ENCODE measurements around the gene TIMP4. TPM values are rescaled to one million over a fixed set of nuclear protein-coding genes. Genes with fewer than 3 reads are reported as not detected.
A peak's percentile ranks its signal among the peaks of the same experiment; 100 is the strongest.

TIMP4 gene
- total RNA-seq, 1 experiment from 2014 or later: 0.46 TPM

DNA sequence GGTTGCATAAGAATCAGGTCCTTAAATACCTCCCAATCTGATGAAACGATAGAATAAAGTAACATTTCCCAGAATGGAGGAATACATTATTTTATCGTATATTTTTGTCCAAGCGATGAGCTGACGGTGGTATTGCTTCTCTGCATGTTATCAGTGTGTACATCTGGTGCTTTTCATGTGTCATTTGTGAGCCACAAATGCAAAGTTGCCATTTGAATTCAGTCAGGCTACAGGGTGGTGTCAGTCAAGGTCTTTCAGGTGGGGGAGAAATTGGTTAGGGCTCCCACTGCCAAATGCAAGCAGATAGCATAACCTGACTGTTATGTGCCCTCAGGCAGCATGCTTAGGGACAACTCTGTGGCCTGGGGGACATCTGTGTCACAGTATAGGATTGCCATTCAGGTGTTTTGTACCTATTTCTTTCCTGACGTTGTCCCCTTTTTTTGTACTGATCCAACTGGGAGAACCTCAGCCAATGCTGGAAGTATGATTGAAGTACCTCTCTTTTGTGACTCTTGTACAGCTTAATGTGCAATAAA lies 26.5 kb upstream of the TIMP4 start:
- no peak for DNase-seq (ENCODE audit: low read depth)

DNA sequence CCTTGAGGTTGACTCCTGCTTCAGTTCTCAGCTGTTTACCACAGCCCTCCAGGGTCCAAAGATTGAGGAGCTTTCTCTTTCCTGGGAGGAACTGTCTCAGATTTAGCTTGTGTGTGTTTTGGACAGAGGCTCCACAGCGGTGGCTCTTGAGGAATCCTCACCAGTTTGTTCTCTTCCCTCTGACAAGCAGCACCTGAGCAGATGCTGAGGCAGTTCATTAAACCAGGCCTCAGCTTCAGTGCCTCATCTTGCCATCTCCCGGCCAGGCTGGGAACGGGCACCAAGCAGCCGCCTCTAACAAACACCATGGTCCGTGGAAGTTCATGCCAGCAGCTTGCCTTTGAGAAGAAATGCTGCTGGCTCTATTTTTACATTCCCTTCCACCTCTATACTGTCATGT lies 25.8 kb upstream of the TIMP4 start:
- DNase-seq (ENCODE audit: low read depth): no peak

DNA sequence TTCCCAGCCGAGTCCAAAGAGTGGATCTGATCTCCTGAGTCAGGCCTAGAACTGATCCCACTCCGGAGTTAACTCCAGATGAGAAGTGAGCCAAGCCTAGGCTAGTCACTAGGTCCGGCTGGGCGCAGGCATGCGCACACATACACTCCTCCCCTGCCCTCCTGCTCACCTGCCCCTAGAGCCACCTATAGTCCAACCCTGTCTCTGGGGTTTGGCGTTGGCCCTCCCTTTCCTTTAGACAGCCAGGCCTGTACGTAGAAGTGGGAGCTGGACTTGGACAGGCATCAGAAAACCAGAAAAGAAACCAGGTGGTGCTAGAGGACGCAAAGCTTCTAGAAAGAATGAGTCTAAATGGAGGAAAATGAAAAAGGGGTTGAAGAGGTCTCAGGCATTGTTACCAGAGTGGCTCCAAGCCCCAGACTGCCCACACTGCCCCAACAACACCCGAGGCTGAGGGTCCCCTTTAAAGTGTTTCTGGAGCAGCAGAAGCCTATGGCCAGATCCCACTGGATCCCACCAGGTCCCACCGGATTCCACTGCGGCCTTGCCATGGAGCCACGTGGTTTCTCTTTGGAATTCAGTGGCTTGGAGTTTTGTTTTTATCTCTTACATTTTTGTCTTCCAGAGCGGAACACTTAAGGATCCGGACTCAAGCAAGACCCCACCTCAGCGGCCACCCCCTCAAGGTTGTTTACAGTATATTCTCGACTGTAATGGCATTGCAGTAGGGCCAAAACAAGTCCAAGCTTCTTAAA lies 24.2 kb upstream of the TIMP4 start:
- no peak for DNase-seq (ENCODE audit: low read depth)

DNA sequence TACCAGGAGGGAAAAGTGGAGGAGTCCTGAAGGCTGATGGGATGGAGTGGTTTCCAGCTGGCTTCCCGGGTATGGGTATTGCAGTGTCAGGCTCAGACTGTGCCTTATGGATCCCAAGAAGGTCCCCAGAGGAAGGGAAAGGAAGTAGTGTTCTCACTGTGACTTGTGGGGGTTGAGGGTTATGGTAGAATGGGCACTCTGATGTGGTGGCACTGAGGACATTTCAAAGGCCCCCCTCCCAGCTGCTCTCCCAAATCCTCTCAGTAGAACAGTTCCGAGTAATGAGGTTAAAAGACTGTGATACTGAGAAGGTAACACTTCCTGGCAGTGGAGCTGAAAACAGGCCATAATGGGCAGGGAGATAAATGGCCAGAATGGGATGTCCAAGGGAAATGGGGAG lies 23.1 kb upstream of the TIMP4 start:
- no peak for DNase-seq (ENCODE audit: low read depth)

DNA sequence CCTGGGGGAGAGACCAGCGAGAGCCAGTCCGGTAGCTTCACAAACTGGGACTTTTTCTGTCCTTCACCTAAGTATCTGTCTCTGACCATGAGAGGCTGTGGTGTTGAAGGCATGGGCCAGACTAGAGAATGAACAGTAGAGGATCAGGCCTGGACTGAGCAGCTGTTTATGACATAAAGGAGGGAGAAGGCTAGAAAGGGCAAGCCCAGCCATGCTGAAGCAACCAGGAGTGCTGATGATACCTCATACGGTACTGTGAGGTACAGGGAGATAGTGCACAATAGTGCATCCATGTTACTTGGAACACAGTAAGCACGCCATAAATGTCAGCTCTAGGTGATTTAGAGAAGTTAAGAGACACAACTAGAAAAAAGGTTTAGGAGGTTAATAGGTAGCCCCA lies 22.6 kb upstream of the TIMP4 start:
- no peak for DNase-seq (ENCODE audit: low read depth)

DNA sequence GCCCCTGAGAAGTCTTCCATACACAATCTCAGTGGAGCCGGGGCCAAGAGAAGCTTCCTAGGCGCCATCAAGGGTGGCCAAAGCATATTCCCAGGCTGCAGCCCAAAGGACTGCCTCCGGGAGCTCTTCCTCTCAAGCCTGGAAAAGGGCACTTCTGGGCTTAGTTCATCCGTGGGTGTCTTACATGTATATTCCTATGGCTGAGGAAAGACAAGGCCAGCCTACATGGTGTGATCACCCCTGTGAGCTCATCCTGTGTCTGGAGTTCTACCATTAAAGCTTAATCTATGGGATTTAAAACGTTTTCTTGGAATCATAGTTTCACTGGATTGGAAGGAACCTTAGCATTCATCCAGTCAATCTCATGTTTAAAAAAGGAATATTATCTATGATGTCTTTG lies 21.9 kb upstream of the TIMP4 start:
- no peak for DNase-seq (ENCODE audit: low read depth)

DNA sequence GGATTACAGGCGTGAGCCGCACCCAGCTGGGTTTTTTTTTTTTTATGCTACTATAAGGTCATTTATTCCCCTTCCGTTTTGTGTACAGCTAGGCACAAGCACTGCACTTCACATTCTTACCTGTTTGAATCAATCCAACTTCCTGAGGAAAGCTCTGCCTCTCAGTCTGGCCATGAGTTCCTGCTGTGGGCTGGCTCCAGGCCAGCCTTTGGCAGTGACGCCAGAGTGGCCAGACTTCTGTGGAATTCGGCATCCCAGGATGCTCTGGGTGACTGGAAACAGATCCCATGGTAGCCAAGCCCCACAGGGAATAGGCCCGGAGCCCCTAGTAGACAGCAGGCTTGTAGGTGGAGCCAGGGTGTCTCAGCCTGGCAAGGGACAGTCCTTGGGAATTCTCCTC lies 21.5 kb upstream of the TIMP4 start:
- peak; percentile 38 for DNase-seq (ENCODE audit: low read depth)

DNA sequence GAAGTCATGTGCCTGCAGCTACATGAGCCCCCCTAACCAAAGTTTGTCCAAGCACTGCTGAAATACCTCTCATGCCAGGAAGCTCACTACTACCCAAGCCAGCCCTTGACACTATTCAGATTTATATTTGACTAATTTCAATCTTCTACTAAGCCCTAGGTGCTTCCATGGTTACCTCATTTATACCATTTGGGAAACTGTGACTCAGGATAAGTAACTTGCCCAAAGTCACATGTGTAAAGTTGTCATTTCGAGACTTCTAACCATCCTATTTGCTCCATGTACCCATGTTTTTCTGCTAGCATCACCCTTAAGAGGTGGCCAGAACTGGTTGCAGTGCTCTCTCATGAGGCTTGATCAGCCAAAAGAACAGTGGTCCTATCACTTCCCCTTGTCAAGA lies 20.7 kb upstream of the TIMP4 start:
- DNase-seq (ENCODE audit: low read depth): no peak

DNA sequence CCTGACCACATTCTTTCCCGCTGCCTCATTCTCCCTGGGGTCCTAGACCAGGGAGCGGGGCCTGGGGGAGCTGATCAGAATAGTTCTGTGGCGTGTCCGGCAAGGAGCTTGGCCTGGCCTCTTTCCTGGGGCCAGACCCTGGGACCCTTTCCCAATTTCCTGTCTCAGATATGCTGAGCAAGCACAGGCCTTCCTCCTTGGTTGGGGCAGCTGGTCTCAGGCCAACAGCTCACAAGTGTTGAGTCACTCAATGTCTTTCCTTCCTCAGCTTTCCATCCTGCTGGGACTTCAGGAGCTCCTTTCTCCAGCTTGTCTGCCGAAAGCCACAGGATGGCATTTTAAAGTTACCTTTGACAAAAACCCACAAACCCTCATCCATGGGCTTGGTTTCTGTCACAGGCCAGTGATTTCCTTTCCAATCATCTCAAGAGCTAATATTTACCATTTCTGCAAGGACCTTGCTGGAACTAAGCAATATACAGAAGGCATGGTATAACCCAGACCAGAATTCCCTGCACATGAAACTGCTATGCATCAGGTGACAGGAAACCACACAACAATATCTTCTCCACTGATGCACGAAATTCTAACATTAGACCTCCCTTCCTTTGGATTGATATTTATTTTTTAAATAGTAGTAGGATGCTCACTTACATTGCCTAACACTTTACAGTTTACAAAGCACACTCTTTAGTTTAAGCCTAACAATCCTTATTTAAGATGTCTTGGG lies 19.5 kb upstream of the TIMP4 start:
- DNase-seq (ENCODE audit: low read depth): peak; percentile 53

DNA sequence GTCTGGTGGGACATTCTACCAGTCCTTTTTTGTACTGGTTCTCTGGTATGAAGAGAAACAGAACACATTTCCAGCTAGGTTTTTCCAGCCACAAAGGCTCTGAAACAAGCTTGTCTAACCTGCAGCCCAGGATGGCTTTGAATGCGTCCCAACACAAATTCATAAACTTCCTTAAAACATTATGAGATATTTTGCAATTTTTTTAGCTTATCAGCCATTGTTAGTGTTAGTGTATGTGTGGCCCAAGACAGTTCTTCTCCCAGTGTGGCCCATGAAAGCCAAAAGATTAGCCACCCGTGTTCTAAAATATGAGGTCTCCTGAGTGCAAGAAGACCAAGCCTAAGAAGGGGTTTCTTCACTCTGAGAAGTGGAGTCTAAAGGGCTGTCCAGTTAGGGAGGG lies 18.4 kb upstream of the TIMP4 start:
- DNase-seq (ENCODE audit: low read depth): no peak

DNA sequence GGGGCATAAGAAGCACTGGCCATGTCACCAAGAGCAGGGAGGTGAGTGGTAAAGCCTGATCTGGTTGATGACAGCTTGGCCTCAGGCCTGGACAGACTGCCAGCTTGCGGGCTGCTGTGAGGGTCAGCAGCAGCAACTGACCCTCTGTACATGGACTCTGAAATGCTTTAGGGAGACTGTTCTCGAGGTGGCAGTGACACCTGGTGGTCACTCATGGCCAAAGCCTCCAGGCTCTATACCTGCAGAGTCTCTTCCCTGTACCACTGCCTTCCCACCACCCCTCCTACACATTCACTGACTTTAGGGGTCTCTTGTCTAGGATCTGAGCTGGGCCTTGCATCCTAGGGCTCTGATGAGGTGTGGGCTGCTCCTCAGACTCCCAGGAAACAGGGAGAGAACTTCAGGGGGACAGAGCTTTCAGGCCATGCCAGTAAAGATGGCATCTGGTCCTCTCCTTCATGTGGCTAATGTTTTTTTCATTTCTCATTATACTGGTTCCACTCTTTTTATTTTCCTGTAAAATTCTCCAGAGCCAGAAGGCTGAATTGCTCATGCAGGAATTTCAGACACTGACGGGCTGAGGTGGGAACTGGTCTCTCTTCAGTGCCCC lies 17.2 kb upstream of the TIMP4 start:
- DNase-seq (ENCODE audit: low read depth): peak; percentile 47

DNA sequence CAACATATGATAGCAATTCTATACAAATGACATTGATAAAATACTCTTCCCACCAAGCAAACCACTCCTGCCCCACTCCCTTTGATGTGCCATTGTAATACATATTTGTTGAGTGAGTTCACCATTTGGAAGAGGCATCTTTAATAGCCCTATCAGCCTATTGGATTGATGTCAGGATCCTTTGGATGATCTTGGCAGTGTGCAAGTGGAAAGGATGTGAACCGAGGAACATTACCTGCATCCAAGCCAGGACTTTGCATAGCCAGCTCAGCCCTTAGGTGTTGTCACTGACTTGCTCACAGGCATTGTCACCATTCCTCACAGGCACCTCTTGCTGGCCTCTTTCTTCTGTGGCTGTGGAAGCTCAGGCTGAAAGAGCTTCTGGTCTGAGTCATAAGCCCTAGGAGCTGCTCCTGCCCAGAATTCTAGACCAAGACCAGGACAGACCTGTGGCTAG lies 16.5 kb upstream of the TIMP4 start:
- no peak for DNase-seq (ENCODE audit: low read depth)

DNA sequence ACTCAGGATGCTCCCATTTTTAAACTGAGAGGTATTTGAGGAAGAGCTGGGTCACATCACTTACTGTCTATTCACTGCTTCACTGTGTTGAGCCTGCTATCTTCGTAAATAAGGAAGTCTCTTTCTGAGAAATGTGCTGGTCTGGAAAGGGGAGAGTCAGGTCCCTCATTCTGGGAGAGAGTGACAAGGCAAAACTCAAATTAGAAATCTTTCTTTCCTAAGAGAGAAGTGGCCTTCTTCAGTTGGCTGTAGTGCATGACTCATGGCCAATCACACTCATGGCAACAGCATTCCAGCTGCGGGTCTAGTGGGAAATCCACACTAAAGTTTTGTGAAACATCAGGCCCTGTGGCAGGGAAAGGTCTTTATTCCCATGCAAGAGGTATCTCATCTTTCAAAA lies 11.5 kb upstream of the TIMP4 start:
- peak; percentile 73 for DNase-seq (ENCODE audit: low read depth)

DNA sequence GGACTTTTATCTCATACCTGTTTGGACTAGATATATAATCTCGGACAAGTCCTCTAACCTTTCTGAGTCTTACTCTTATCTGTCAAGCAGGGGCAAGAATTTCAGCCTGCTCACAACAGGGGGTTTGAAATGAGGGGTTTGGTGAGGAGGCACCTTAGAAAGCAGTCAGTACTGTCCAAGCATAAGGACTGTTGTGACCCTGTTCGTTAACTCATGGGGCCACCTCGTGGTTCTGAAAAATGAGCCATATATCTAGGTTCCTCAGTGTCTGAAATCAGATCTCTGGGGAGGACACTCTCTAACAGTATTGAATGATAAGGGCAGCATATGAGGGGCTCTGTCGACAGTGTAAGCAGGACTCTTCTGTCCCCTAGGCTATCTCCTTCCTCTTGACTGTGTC lies 7.2 kb upstream of the TIMP4 start:
- DNase-seq (ENCODE audit: low read depth): no peak

DNA sequence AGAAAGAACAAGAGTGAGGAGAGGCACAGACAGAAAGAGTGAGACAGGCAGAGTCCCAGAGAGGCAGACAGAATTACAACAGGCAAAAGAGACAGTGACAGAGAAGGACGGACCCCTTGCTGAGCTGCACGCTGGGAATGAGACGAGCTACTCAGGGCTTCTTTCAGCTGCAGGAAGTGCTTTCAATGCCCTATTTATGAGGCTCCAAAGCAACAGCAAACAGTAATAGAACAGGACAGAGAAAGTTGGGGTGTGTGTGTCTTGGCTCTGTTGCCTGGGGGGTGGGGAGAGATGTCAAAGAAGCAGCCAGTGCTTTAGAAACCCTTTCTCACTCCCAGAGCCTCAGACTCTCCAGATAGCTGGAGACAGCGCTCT lies 502 bp upstream of the TIMP4 start:
- no peak for DNase-seq (ENCODE audit: low read depth)

DNA sequence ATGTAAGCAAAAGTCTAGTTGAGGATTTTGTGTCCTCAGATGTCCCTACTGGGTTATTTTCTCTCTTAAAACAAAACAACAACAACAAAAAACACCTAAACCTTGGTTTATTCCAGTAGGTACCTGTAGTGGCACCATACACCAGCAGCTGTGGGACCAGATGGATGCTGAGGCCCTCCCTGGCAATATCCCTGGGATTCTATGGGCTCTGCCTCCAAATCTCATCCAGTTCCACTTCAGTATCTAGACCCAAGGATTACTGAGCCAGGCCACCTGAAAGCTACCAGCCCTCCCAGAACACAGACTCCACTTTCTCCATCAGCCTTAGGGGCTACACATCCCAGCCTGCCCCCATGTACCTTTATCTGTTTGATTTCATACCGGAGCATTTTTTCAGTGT lies 1.7 kb downstream of the TIMP4 start:
- no peak for DNase-seq (ENCODE audit: low read depth)

DNA sequence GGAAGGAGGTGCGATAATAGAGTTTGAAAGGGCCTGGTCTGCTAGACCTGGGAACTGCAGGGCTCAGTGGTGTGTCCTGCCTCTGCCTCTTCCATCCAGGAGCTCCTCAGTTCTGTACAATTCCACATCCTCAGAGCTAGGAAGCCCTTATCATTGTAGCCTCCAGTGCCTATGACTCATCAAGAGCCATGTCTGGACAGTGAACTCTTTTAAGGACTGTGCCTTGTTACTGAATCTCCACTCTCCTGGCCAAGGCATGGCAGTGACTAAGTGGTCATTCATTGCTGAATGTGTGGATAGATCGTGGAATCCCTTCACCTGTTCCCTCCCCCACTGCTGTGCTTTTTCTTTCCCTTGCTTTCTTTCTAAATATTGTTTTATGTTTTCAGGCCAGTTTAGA lies 2.9 kb downstream of the TIMP4 start:
- DNase-seq (ENCODE audit: low read depth): peak; percentile 78

DNA sequence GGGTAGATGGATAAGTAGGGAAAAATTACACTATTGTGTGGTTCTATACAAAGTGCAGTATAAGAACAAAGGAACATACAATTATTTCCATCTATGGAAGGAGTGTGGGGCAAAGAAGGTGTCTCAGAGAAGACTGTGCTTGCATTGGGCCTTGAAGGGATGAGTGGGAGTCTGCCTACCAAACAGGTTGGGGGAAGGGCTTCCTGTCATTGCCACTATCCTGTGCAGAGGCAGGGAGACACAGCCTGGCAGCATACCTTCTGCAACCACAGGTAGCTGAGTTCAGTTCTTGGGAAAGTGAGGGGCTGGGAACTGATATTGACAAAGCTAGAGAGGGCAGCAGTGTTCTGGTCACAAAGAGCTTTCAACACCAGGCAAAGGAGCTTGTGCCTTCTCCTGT lies 3.4 kb downstream of the TIMP4 start:
- DNase-seq (ENCODE audit: low read depth): no peak

DNA sequence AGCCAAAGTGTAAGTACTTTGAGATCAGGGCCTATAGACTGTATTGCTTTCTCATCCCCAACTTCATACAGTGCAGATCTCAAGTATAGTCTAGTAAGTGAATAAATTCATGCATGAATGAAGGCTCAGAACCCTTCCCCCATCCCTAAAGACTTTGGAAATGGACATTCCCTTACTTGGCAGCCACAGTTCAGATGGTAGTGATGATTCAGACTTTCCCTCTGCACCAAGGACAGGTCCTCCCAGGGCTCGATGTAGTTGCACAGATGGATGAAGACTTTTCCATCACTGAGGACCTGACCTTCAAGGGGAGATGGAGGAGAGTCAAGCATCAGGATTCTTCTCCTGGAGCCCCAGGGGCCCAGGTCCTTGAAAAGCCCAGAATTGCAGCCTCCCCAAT lies 4.6 kb downstream of the TIMP4 start:
- no peak for DNase-seq (ENCODE audit: low read depth)

DNA sequence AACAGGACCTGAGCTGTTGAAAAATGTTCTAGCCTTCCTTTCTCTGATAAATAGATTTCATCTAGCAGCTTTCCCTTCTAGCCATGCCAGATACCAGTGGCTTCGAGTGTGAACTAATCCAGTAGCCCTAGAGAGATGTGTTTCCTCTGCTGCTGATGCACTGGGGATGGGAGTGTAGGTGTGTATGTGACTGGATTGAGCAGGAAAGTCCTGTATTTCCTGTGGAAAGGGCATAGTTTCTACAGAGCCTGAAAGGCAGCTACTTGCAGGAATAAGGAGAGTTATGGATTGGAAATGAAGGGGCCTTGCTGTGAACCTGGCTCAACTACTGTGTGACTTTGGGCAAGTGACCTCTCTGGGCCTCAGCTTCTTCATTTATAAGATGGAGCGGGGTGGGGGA lies 8.6 kb downstream of the TIMP4 start:
- DNase-seq (ENCODE audit: low read depth): no peak

DNA sequence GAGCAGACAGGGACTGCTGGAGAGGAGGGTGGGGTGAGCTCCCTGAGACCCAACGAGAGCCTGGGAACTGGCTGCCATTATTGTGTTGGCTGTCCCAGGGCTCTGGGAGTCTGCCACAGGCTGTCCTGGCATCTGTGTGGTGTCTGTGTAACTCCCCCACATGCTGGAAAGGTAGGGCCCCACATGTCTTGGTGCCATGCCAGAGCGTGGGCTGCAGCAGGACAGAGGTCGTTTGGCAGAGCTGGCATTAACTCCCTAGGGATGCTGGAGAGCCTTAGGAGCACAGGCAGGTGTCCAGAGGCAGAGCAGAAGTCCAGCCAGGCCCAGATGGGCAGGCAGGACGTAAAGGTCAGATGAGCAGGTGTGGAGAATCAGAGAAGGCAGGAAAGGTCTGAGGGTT lies 9.7 kb downstream of the TIMP4 start:
- DNase-seq (ENCODE audit: low read depth): no peak

DNA sequence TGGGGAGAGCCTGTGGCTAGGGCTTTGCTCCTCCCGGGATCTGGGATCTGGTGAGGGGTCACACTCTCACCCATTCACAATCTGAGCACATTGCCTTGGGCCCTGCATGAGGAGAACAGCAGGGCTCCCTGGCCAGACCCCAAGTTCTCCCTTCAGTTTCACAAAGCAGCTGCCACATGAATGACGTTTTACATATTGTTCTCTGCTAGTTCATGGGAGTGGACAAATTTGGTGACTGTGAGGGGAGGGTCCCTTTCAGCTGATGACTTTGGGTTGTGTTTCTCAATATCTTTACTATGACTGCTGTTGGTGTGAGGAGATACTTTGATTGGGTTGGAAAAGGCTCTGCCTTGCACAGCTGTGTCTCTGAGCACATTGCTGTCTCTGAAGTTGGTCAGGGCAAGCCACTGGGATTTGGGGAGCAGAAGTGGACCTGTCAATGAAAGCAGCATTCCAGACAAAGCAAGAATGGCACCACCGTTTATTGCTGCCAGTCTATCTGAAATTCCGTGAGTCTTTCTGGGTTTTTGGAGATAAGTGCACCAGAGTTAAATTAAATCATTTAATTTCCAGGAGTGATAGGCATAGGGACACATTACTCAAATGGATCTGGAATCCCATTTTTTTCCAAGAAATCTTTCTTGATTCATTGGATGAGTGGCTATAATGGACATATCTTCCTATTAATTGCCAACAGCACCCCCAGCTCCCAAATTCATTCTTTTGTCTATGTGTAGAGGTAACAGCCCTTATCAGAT lies 10.3 kb downstream of the TIMP4 start:
- peak; percentile 52 for DNase-seq (ENCODE audit: low read depth)

Measured in LHCN-M2 (cell line).